Measurements from ENCODE around the gene STOX2. TPM values are rescaled to one million over a fixed set of nuclear protein-coding genes. Genes with fewer than 3 reads are reported as not detected.

Gene STOX2
- total and polyA plus RNA-seq, 2 of the 8 experiments (the other 6 are each of a cell fraction or from before 2014, with no cell fraction given), result 5.5 to 20.0 TPM

DNA sequence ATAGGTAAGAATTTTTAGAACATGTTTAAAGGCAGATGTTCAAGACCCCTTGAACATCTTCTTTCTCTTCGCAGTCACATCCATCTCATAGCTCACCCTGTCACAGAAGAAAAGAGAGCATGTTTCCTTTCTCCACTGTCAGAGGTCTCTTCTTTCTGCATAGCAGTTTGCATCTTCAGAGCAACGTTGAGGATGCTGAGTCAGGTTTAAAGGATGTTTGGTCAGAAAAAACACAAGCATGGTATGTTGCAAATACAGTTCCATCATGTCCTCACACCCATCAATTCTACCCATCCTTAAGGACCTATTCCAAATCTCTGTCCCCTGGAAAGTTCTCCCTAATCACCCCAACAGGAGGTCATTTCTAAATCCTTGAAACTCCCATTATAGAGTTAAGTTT is 84.8 kb downstream of the STOX2 start:
- Histone ChIP-seq H3K4me2 (ENCODE audit: insufficient read depth in 1 of 2, low read depth in 2 of 2, low read length in 2 of 2) (no peak overlapping the region), H2AK5ac (ENCODE audit: low read depth, low read length) (no peak overlapping the region), H2BK5ac (ENCODE audit: low read depth, low read length) (no peak overlapping the region), H3K23ac (ENCODE audit: insufficient read length) (no peak overlapping the region), H3K56ac (replicated peaks; ENCODE audit: insufficient read length, low read depth, low read length) (no peak overlapping the region), H3K9me3 (ENCODE audit: insufficient read depth in 2 of 2, low read depth in 1 of 2, low read length in 1 of 2) (no peaks in the 10 kb centered on the region), H3K79me2 (ENCODE audit: control insufficient read depth in 1 of 2, insufficient read depth in 2 of 2, low read length in 2 of 2) (no peaks in the 10 kb centered on the region), H4K5ac (ENCODE audit: insufficient read length, low read depth, low read length) (no peak overlapping the region), H2BK120ac (replicated peaks; ENCODE audit: low read depth, low read length) (no peak overlapping the region), H4K8ac (ENCODE audit: extremely low read depth, insufficient read depth, low read length) (no peak overlapping the region), H3K23me2 (ENCODE audit: low read depth, low read length) (no peaks in the 10 kb centered on the region), H3K27ac (ENCODE audit: low read depth, low read length) (no peak overlapping the region), H4K91ac (replicated peaks; ENCODE audit: insufficient read length, low read length) (no peak overlapping the region), H3K27me3 (replicated peaks in 1 of 4; ENCODE audit: control insufficient read depth in 3 of 4, extremely low read depth in 1 of 4, insufficient read depth in 3 of 4, low read length in 3 of 4) (peaks cover 0 to 7% (median 2%) of the 10 kb centered on the region in 4 experiments; a peak in 3 of 7 replicates), H4K20me1 (replicated peaks in 1 of 2; ENCODE audit: control insufficient read depth in 1 of 2, insufficient read depth in 2 of 2, low read length in 2 of 2) (no peaks in the 10 kb centered on the region), H3K36me3 (ENCODE audit: control insufficient read depth in 2 of 4, insufficient read depth in 4 of 4, low read length in 3 of 4) (no peaks in the 10 kb centered on the region), H3K14ac (ENCODE audit: insufficient read length) (no peak overlapping the region), H2BK12ac (ENCODE audit: low read depth, low read length) (no peak overlapping the region), H3K79me1 (ENCODE audit: low read depth, low read length) (no peaks in the 10 kb centered on the region; the same call in 1 of the 2 replicates), H3K4ac (replicated peaks; ENCODE audit: insufficient read length, low read depth, low read length) (no peak overlapping the region), H3K4me1 (replicated peaks in 1 of 4; ENCODE audit: control insufficient read depth in 3 of 4, insufficient read depth in 4 of 4, low read length in 3 of 4) (peaks cover 3 to 18% (median 11%) of the 10 kb centered on the region in 4 experiments), H2BK20ac (ENCODE audit: low read length) (no peak overlapping the region), H3K4me3 (ENCODE audit: extremely low read depth in 1 of 4, insufficient read depth in 2 of 4, low read depth in 3 of 4, low read length in 4 of 4) (no peak overlapping the region), H2BK15ac (ENCODE audit: low read length) (no peak overlapping the region; the same call in 1 of the 2 replicates), H3K18ac (ENCODE audit: extremely low read depth, low read length) (no peak overlapping the region), H2AFZ (ENCODE audit: low read length) (no peak overlapping the region), H3K9ac (replicated peaks in 1 of 4; ENCODE audit: extremely low read depth in 1 of 4, low read depth in 3 of 4, low read length in 3 of 4) (no peak overlapping the region)
- WGBS, 2 experiments (ENCODE audit: extremely low coverage in 1 of 2, insufficient coverage in 1 of 2, insufficient read length in 1 of 2, insufficient replicate concordance in 2 of 2, low coverage in 1 of 2, low lambda C conversion rate in 2 of 2, missing lambda C conversion rate in 1 of 2), result 88% methylated on average over 2 of the region's 2 CpGs; no CpG with 5 or more reads in 1 of the 2 experiments
- no peak for DNase-seq (ENCODE audit: low read depth in 1 of 2, low spot score in 2 of 2)
- CTCF ChIA-PET (ENCODE audit: partially characterized antibody), result interaction anchor here (1.2 kb wide), 1 partner anchor 149 kb away, joined by 4 read pairs; no protein-coding TSS in a partner anchor
- no peak for FAIRE-seq
- POLR2A ChIA-PET (ENCODE audit: partially characterized antibody), result no interaction called here
- TF ChIP-seq ASH2L (IDR thresholded peaks at IDR 0.05; ENCODE audit: low read length), result no peak
- TF ChIP-seq, protein P1, sequence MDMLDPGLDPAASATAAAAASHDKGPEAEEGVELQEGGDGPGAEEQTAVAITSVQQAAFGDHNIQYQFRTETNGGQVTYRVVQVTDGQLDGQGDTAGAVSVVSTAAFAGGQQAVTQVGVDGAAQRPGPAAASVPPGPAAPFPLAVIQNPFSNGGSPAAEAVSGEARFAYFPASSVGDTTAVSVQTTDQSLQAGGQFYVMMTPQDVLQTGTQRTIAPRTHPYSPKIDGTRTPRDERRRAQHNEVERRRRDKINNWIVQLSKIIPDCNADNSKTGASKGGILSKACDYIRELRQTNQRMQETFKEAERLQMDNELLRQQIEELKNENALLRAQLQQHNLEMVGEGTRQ (IDR thresholded peaks at IDR 0.05; ENCODE audit: low read length), result no peak
- TF ChIP-seq HDAC2 (IDR thresholded peaks at IDR 0.05; ENCODE audit: borderline replicate concordance in 1 of 2, low read depth in 2 of 2, low read length in 2 of 2), result no peak
- TF ChIP-seq, protein P2, sequence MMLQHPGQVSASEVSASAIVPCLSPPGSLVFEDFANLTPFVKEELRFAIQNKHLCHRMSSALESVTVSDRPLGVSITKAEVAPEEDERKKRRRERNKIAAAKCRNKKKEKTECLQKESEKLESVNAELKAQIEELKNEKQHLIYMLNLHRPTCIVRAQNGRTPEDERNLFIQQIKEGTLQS (IDR thresholded peaks at IDR 0.05; ENCODE audit: insufficient read depth, low read depth, low read length), result no peak
- TF ChIP-seq SRF (IDR thresholded peaks at IDR 0.05; ENCODE audit: low read depth, low read length), result no peak
- TF ChIP-seq POLR2A (IDR thresholded peaks at IDR 0.05; ENCODE audit: control extremely low read depth in 1 of 2, low read depth in 2 of 2, low read length in 2 of 2), result no peak
- TF ChIP-seq TCF12 (IDR thresholded peaks at IDR 0.05; ENCODE audit: low read depth, low read length), result no peak
- no peak for TF ChIP-seq NRF1 (IDR thresholded peaks at IDR 0.05; ENCODE audit: low read depth, low read length)
- TF ChIP-seq RXRA (IDR thresholded peaks at IDR 0.05; ENCODE audit: insufficient read depth, low read depth, low read length), result no peak
- no peak for TF ChIP-seq RNF2 (IDR thresholded peaks at IDR 0.05; ENCODE audit: borderline replicate concordance, low read depth, low read length, missing control alignments, poor library complexity, severe bottlenecking)
- TF ChIP-seq SP1 (IDR thresholded peaks at IDR 0.05; ENCODE audit: low read depth, low read length), result no peak
- TF ChIP-seq MAFK (IDR thresholded peaks at IDR 0.05; ENCODE audit: low read depth, low read length), result no peak; the same call in 1 of the 2 replicates
